Common myeloid progenitor, CD34-positive (primary cell): ENCODE measurements around the gene GPM6B.

Experiments used
- CTCF ChIA-PET: fragments of 350-600 bp; sonication (Branson Sonifier 250); formaldehyde crosslinking; loops from one replicate; lab custom pipeline; 2021; ENCODE audit warnings: antibody characterized with exemption; lab: Charles Lee
- POLR2A ChIA-PET: fragments of 350-600 bp; sonication (Branson Sonifier 250); formaldehyde crosslinking; loops from one replicate; lab custom pipeline; 2021; ENCODE audit warnings: antibody characterized with exemption; lab: Charles Lee
- DNase-seq, 3 donors: peaks; one replicate each; pipeline versions ENCODE4 v3.0.0 to v3.0.0-alpha.2; 2013
- H3K27ac ChIP-seq, 2 experiments: 1 replicate in 1 of 2; 2 replicates in 1 of 2; pipeline ENCODE4 v1.7.0; 2013; ENCODE audit warnings: inconsistent platforms in 2 of 2, low read length in 2 of 2, mild to moderate bottlenecking in 2 of 2, low read depth in 1 of 2, moderate library complexity in 1 of 2; ENCODE audit not compliant: severe bottlenecking in 2 of 2, insufficient read depth in 1 of 2, poor library complexity in 1 of 2
- H3K27me3 ChIP-seq, 5 experiments: replicated peaks in 2 of 5; 1 replicate in 3 of 5; 2 replicates in 2 of 5; pipeline versions ENCODE4 v1.6.1 to v1.7.0; 2013; ENCODE audit warnings: low read length in 4 of 5, mild to moderate bottlenecking in 2 of 5, moderate library complexity in 2 of 5, inconsistent platforms in 1 of 5; ENCODE audit not compliant: insufficient read depth in 5 of 5, control insufficient read depth in 4 of 5
- H3K36me3 ChIP-seq, 4 experiments: 1 replicate in 2 of 4; 2 replicates in 2 of 4; pipeline versions ENCODE4 v1.6.1 to v1.7.0; 2013; ENCODE audit warnings: low read length in 3 of 4, control low read depth in 1 of 4, mild to moderate bottlenecking in 1 of 4; ENCODE audit not compliant: control insufficient read depth in 4 of 4, insufficient read depth in 4 of 4
- H3K4me1 ChIP-seq, 4 experiments: 1 replicate in 3 of 4; 2 replicates in 1 of 4; pipeline versions ENCODE4 v1.6.1 to v1.7.1; 2013; ENCODE audit warnings: low read length in 3 of 4, mild to moderate bottlenecking in 3 of 4, control low read depth in 1 of 4, inconsistent platforms in 1 of 4, moderate library complexity in 1 of 4; ENCODE audit not compliant: control insufficient read depth in 4 of 4, insufficient read depth in 4 of 4; ENCODE audit errors: control extremely low read depth in 1 of 4
- H3K4me3 ChIP-seq, 7 experiments: 1 replicate in 4 of 7; 2 replicates in 3 of 7; pipeline versions ENCODE4 v1.5.1 to v1.7.0; 2013; ENCODE audit warnings: mild to moderate bottlenecking in 7 of 7, low read length in 6 of 7, moderate library complexity in 6 of 7, inconsistent platforms in 2 of 7, low read depth in 2 of 7, control low read depth in 1 of 7; ENCODE audit not compliant: insufficient read depth in 4 of 7, control insufficient read depth in 1 of 7; ENCODE audit errors: extremely low read depth in 1 of 7
- H3K9me3 ChIP-seq, 5 experiments: 1 replicate in 4 of 5; 2 replicates in 1 of 5; pipeline versions ENCODE4 v1.6.1 to v1.7.1; 2013; ENCODE audit warnings: low read length in 4 of 5, mild to moderate bottlenecking in 2 of 5, inconsistent platforms in 1 of 5, low read depth in 1 of 5, moderate library complexity in 1 of 5; ENCODE audit not compliant: control insufficient read depth in 4 of 5, insufficient read depth in 2 of 5; ENCODE audit errors: control extremely low read depth in 1 of 5
- WGBS: methylation state at CpG from one replicate; pipeline ENCODE4 v1.1.5; 2013; ENCODE audit not compliant: insufficient coverage; 5-methylcytosine and 5-hydroxymethylcytosine counted together

The GPM6B gene

GRCh38 chrX:13750204-13750603 lies 66.7 kb downstream of the GPM6B start:
- Histone ChIP-seq H3K9me3 (no peaks in the 10 kb centered on the region), H3K27me3 (no peaks in the 10 kb centered on the region), H3K4me3 (no peak overlapping the region), H3K4me1 (peaks cover 0 to 5% (median 2%) of the 10 kb centered on the region in 4 experiments), H3K36me3 (peaks cover 4 to 31% (median 14%) of the 10 kb centered on the region in 4 experiments), H3K27ac (no peak overlapping the region)
- ChIA-PET POLR2A (no interaction called here), CTCF (interaction anchor here (0.9 to 2.0 kb wide), 8 partner anchors 9 to 282 kb away, joined by 3 to 9 read pairs (median 4); no protein-coding TSS in a partner anchor)
- peak; percentile 36 to 62 (median 61) for DNase-seq

- ChIA-PET CTCF (interaction anchor here (0.8 to 2.4 kb wide), 8 partner anchors 10 to 241 kb away, joined by 3 to 6 read pairs (median 6); partner anchors contain the start of genes OFD1 and TRAPPC2), POLR2A (no interaction called here)
- H3K27ac ChIP-seq, result no peak overlapping the region
- H3K4me3 ChIP-seq, result no peak overlapping the region
- no peak for DNase-seq
- H3K27me3 ChIP-seq, result peaks cover 0 to 3% (median 0%) of the 10 kb centered on the region in 5 experiments
- 90% methylated on average over 2 of the region's 3 CpGs for WGBS
- H3K4me1 ChIP-seq, result peaks cover 0 to 4% (median under 1%) of the 10 kb centered on the region in 4 experiments
- peaks cover 2 to 37% (median 15%) of the 10 kb centered on the region in 4 experiments for H3K36me3 ChIP-seq
- H3K9me3 ChIP-seq, result no peaks in the 10 kb centered on the region
These were observed 68.4 kb downstream of the GPM6B start for GRCh38 chrX:13748486-13748885.

- Histone ChIP-seq H3K4me1 (peaks cover 0 to 8% (median 2%) of the 10 kb centered on the region in 4 experiments), H3K27ac (no peak overlapping the region), H3K36me3 (peaks cover 0 to 35% (median 15%) of the 10 kb centered on the region in 4 experiments), H3K4me3 (no peak overlapping the region), H3K9me3 (no peaks in the 10 kb centered on the region), H3K27me3 (peaks cover 0 to 3% (median 0%) of the 10 kb centered on the region in 5 experiments)
- WGBS, result 47% methylated on average over 2 of the region's 2 CpGs
- peak; percentile 60 to 77 (median 74) for DNase-seq
- CTCF ChIA-PET, result interaction anchor here (0.8 to 2.4 kb wide), 8 partner anchors 9 to 240 kb away, joined by 3 to 6 read pairs (median 6); no protein-coding TSS in a partner anchor
- POLR2A ChIA-PET, result no interaction called here
These were observed 69.1 kb downstream of the GPM6B start for GRCh38 chrX:13747836-13748235.

- DNase-seq, result peak; percentile 50 to 79 (median 75)
- ChIA-PET POLR2A (interaction anchor here (0.6 kb wide), 1 partner anchor 8 kb away, joined by 3 read pairs; the partner anchor contains the start of genes OFD1 and TRAPPC2), CTCF (interaction anchor here (0.9 kb wide), 1 partner anchor 20 kb away, joined by 3 read pairs; no protein-coding TSS in a partner anchor)
- H3K4me1 ChIP-seq, result peaks cover 3 to 5% (median 4%) of the 10 kb centered on the region in 4 experiments
- peaks cover 0 to 17% (median 12%) of the 10 kb centered on the region in 4 experiments for H3K36me3 ChIP-seq
- peaks cover 0 to 3% (median 0%) of the 10 kb centered on the region in 5 experiments for H3K27me3 ChIP-seq
- 80% methylated on average over 8 of the region's 13 CpGs for WGBS
- no peaks in the 10 kb centered on the region for H3K9me3 ChIP-seq
- H3K4me3 ChIP-seq, result peak overlapping the region in 5 of 7 experiments; percentile 15 to 68 (median 36)
- H3K27ac ChIP-seq, result peak overlapping the region; percentile 50 to 78
These were observed 74.3 kb downstream of the GPM6B start for GRCh38 chrX:13742397-13743176.

GRCh38 chrX:13741695-13742094 lies 75.2 kb downstream of the GPM6B start:
- no peak for DNase-seq
- H3K9me3 ChIP-seq, result no peaks in the 10 kb centered on the region
- H3K27ac ChIP-seq, result peak overlapping the region in 1 of 2 experiments; percentile 78
- no peak overlapping the region for H3K4me3 ChIP-seq
- ChIA-PET CTCF (interaction anchor here (0.6 to 0.8 kb wide), 3 partner anchors 9 to 85 kb away, joined by 3 to 4 read pairs (median 4); no protein-coding TSS in a partner anchor), POLR2A (no interaction called here)
- H3K36me3 ChIP-seq, result peaks cover 0 to 14% (median 8%) of the 10 kb centered on the region in 4 experiments
- H3K4me1 ChIP-seq, result peaks cover 3 to 6% (median 4%) of the 10 kb centered on the region in 4 experiments
- peaks cover 0 to 3% (median 0%) of the 10 kb centered on the region in 5 experiments for H3K27me3 ChIP-seq
- 87% methylated on average over 4 of the region's 6 CpGs for WGBS

GRCh38 chrX:13734278-13735172 lies 82.4 kb downstream of the GPM6B start, which contains the start of the genes OFD1 and TRAPPC2:
TSS of gene OFD1 (plus strand) at chrX:13734748. CDS start at chrX:13735072, 324 bp downstream.
TSS of gene TRAPPC2 (minus strand) at chrX:13734620. CDS start at chrX:13719963, 14,657 bp downstream.
- H3K4me1 ChIP-seq, result peaks cover 5 to 31% (median 13%) of the 10 kb centered on the region in 4 experiments
- ChIA-PET POLR2A (interaction anchor here (0.6 to 1.5 kb wide), 8 partner anchors 8 to 296 kb away, joined by 3 to 5 read pairs (median 3); partner anchors contain the start of gene RAB9A), CTCF (interaction anchor here (1.3 kb wide), 1 partner anchor 14 kb away, joined by 3 read pairs; no protein-coding TSS in a partner anchor)
- peak within 1 kb of the TSS; percentile 64 to 88 (median 79) for H3K4me3 ChIP-seq
- H3K27ac ChIP-seq, result peak within 1 kb of the TSS; percentile 81 to 94
- H3K27me3 ChIP-seq, result peaks cover 0 to 13% (median 0%) of the 10 kb centered on the region in 5 experiments
- peaks cover 0 to 9% (median 0%) of the 10 kb centered on the region in 5 experiments for H3K9me3 ChIP-seq
- DNase-seq, result peak; percentile 93 to 97 (median 97)
- WGBS, result 1% methylated on average over 70 of the region's 75 CpGs
- H3K36me3 ChIP-seq, result peaks cover 0 to 2% (median 0%) of the 10 kb centered on the region in 4 experiments
